Peyer's patch (tissue), 4 donors: ENCODE results near the gene GTF2F1. TPM values are rescaled to one million over a fixed set of nuclear protein-coding genes. Genes with fewer than 3 reads are reported as not detected.
A peak's percentile ranks its signal among the peaks of the same experiment; 100 is the strongest.

Experiments
- DNase-seq, 3 donors: peaks; one replicate each; pipeline ENCODE4 v3.0.0-alpha.2; 2017 to 2019
- H3K27ac ChIP-seq, 4 donors: fragments of 200-600 bp; sonication (generic); one replicate each; pipeline ENCODE4 v1.5.1; 2016 to 2019
- H3K27me3 ChIP-seq, 2 donors: fragments of 200-600 bp; sonication (generic); one replicate each; pipeline ENCODE4 v1.5.1; 2019
- H3K36me3 ChIP-seq, 3 donors: fragments of 200-600 bp; sonication (generic); one replicate each; pipeline ENCODE4 v1.5.1; 2016 to 2019
- H3K4me1 ChIP-seq, 4 donors: fragments of 200-600 bp; sonication (generic); one replicate each; pipeline ENCODE4 v1.5.1; 2016 to 2019
- H3K4me3 ChIP-seq, 4 donors: fragments of 200-600 bp; sonication (generic); 1 replicate in 3 of 4; 2 replicates in 1 of 4; pipeline ENCODE4 v1.5.1; 2016 to 2019; ENCODE audit warnings: mild to moderate bottlenecking in 1 of 4
- H3K9me3 ChIP-seq, 4 donors: fragments of 200-600 bp; sonication (generic); one replicate each; pipeline ENCODE4 v1.5.1; 2016 to 2019; ENCODE audit warnings: mild to moderate bottlenecking in 1 of 4
- POLR2A ChIP-seq, 2 donors: fragments of 450-650 bp; IDR thresholded peaks; one replicate each; pipeline ENCODE4 v1.5.1; 2017; ENCODE audit warnings: antibody characterized with exemption in 2 of 2, mild to moderate bottlenecking in 2 of 2, moderate library complexity in 2 of 2
- total RNA-seq, 4 donors: library from RNA; depleted of rRNA; stranded (reverse); fragments of >200 nt; gene quantifications; one replicate each; pipeline ENCODE4 v1.1.0, GENCODE V29; 2016
- TF ChIP-seq, protein P1 (sequence below), 6 experiments: fragments of 450-650 bp in 4 of 6; fragments of 200-600 bp in 2 of 6; sonication (generic) in 1 of 6; IDR thresholded peaks; one replicate each; pipeline ENCODE4 v1.5.1; 2017 to 2019; ENCODE audit warnings: antibody characterized with exemption in 6 of 6, mild to moderate bottlenecking in 3 of 6, moderate library complexity in 1 of 6

GTF2F1 gene
- total RNA-seq, 4 donors from 2014 or later: 36.3 to 97.4 (median 54.0) TPM

GRCh38 chr19:6421075-6422014, 28.4 kb upstream of the GTF2F1 start:
- Histone ChIP-seq H3K4me3 (no peak overlapping the region), H3K27ac (no peak overlapping the region), H3K36me3 (peaks cover 0 to 57% (median 0%) of the 10 kb centered on the region in 3 donors), H3K27me3 (no peaks in the 10 kb centered on the region), H3K4me1 (peaks cover 0 to 22% (median 9%) of the 10 kb centered on the region in 4 donors), H3K9me3 (no peaks in the 10 kb centered on the region)
- DNase-seq: no peak
- TF ChIP-seq POLR2A (IDR thresholded peaks at IDR 0.05): no peak
- TF ChIP-seq, protein P1, sequence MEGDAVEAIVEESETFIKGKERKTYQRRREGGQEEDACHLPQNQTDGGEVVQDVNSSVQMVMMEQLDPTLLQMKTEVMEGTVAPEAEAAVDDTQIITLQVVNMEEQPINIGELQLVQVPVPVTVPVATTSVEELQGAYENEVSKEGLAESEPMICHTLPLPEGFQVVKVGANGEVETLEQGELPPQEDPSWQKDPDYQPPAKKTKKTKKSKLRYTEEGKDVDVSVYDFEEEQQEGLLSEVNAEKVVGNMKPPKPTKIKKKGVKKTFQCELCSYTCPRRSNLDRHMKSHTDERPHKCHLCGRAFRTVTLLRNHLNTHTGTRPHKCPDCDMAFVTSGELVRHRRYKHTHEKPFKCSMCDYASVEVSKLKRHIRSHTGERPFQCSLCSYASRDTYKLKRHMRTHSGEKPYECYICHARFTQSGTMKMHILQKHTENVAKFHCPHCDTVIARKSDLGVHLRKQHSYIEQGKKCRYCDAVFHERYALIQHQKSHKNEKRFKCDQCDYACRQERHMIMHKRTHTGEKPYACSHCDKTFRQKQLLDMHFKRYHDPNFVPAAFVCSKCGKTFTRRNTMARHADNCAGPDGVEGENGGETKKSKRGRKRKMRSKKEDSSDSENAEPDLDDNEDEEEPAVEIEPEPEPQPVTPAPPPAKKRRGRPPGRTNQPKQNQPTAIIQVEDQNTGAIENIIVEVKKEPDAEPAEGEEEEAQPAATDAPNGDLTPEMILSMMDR (IDR thresholded peaks at IDR 0.05): no peak

- no peaks in the 10 kb centered on the region for H3K9me3 ChIP-seq
- no peak overlapping the region for H3K27ac ChIP-seq
- TF ChIP-seq, protein P1 (IDR thresholded peaks at IDR 0.05): no peak
- TF ChIP-seq POLR2A (IDR thresholded peaks at IDR 0.05): no peak
- H3K4me3 ChIP-seq: no peak overlapping the region
- H3K4me1 ChIP-seq: peaks cover 0 to 12% (median 4%) of the 10 kb centered on the region in 4 donors
- DNase-seq: no peak
- no peaks in the 10 kb centered on the region for H3K27me3 ChIP-seq
- peaks cover 0 to 82% (median 0%) of the 10 kb centered on the region in 3 donors for H3K36me3 ChIP-seq
These were observed 25.6 kb upstream of the GTF2F1 start for GRCh38 chr19:6418562-6418932.

- H3K4me3 ChIP-seq: no peak overlapping the region
- H3K4me1 ChIP-seq: peaks cover 0 to 12% (median under 1%) of the 10 kb centered on the region in 4 donors
- H3K36me3 ChIP-seq: peaks cover 0 to 82% (median 0%) of the 10 kb centered on the region in 3 donors
- no peaks in the 10 kb centered on the region for H3K9me3 ChIP-seq
- TF ChIP-seq, protein P1 (IDR thresholded peaks at IDR 0.05): peak in 3 of 6 experiments; percentile 32 to 42 (median 35)
- TF ChIP-seq POLR2A (IDR thresholded peaks at IDR 0.05): no peak
- H3K27ac ChIP-seq: no peak overlapping the region
- H3K27me3 ChIP-seq: no peaks in the 10 kb centered on the region
- no peak for DNase-seq
These were observed 25.0 kb upstream of the GTF2F1 start for GRCh38 chr19:6417713-6418561.

- Histone ChIP-seq H3K27ac (no peak overlapping the region), H3K4me1 (peaks cover 0 to 13% (median 0%) of the 10 kb centered on the region in 4 donors), H3K36me3 (peaks cover 0 to 79% (median 0%) of the 10 kb centered on the region in 3 donors)
These were observed 23.9 kb upstream of the GTF2F1 start for GRCh38 chr19:6416658-6417405.

More at GRCh38 chr19:6416658-6417405, 23.9 kb upstream of the GTF2F1 start:
- TF ChIP-seq, protein P1 (IDR thresholded peaks at IDR 0.05): no peak
- no peak for TF ChIP-seq POLR2A (IDR thresholded peaks at IDR 0.05)
- Histone ChIP-seq H3K9me3 (no peaks in the 10 kb centered on the region), H3K4me3 (no peak overlapping the region), H3K27me3 (no peaks in the 10 kb centered on the region)
- DNase-seq: no peak
